SK-N-MC (cell line): ENCODE results near the gene PASD1.

Experiments
- DNase-seq: peaks from one replicate; pipeline ENCODE4 v3.0.0-alpha.2; 2011; ENCODE audit warnings: low read depth, low spot score
- H3K27ac ChIP-seq: fragments of 200-600 bp; sonication (generic); 2 replicates; pipeline ENCODE4 v1.5.1; 2016; ENCODE audit warnings: mixed run types
- H3K36me3 ChIP-seq: fragments of 200-600 bp; sonication (generic); 2 replicates; pipeline ENCODE4 v1.6.1; 2017; ENCODE audit warnings: antibody characterized with exemption, low read length, mixed read lengths; ENCODE audit not compliant: insufficient read depth
- H3K4me3 ChIP-seq: fragments of 200-600 bp; sonication (generic); 2 replicates; pipeline ENCODE4 v1.5.1; 2016
- H3K9ac ChIP-seq: fragments of 200-600 bp; sonication (generic); 2 replicates; pipeline ENCODE4 v1.8.0; 2017; ENCODE audit warnings: mixed run types, mixed read lengths; ENCODE audit not compliant: insufficient read length
- H3K9me3 ChIP-seq: fragments of 200-600 bp; sonication (generic); 2 replicates; pipeline ENCODE4 v1.6.1; 2017; ENCODE audit warnings: low read depth, mild to moderate bottlenecking, antibody characterized with exemption, low read length, moderate library complexity, mixed read lengths
- EZH2 ChIP-seq: fragments of 200-600 bp; sonication (generic); IDR thresholded peaks from one replicate; pipeline ENCODE4 v1.6.1; 2017; ENCODE audit warnings: antibody characterized with exemption
- FOXP2 ChIP-seq: optimal IDR thresholded peaks from 2 replicates; pipeline ENCODE3; 2011; ENCODE audit warnings: mild to moderate bottlenecking, moderate library complexity; ENCODE audit not compliant: insufficient read depth; ENCODE audit errors: extremely low read length, control extremely low read depth
- POLR2AphosphoS5 ChIP-seq: IDR thresholded peaks from 2 replicates; pipeline ENCODE4 v1.6.1; 2012; ENCODE audit warnings: mild to moderate bottlenecking, low read depth, low read length, borderline replicate concordance

PASD1 gene

DNA sequence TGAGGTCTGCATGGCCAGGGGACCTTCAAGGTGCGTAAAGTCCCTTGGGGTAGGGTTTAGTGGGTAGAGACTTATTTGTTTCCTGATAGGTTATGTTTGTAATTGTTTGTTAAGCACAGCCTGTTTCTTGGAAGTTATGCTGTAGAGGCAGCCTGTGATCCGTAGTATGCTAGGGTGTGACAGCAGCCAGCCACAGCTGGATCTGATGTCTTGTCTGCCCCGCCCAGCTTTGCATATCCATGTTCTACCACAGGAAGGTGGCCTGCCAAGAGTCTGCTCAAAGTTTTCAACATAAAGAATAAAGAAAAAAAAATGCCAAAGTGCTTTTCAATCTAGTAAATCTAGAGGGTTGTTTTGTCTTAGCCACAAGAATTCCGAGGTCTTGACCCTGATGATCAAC is 112.7 kb downstream of the PASD1 start:
- H3K9ac ChIP-seq: no peak overlapping the region
- H3K4me3 ChIP-seq: no peak overlapping the region
- H3K36me3 ChIP-seq: no peaks in the 10 kb centered on the region
- H3K9me3 ChIP-seq: no peaks in the 10 kb centered on the region
- TF ChIP-seq EZH2 (no peak), FOXP2 (no peak), POLR2AphosphoS5 (no peak)
- DNase-seq: no peak
- H3K27ac ChIP-seq: no peak overlapping the region

GRCh38 chrX:151679798-151680402 is 116.4 kb downstream of the PASD1 start:
- no peak for DNase-seq
- no peaks in the 10 kb centered on the region for H3K36me3 ChIP-seq
- H3K27ac ChIP-seq: no peak overlapping the region
- no peaks in the 10 kb centered on the region for H3K9me3 ChIP-seq
- TF ChIP-seq FOXP2: no peak
- TF ChIP-seq POLR2AphosphoS5: no peak
- no peak for TF ChIP-seq EZH2
- H3K4me3 ChIP-seq: no peak overlapping the region
- H3K9ac ChIP-seq: no peak overlapping the region

DNA sequence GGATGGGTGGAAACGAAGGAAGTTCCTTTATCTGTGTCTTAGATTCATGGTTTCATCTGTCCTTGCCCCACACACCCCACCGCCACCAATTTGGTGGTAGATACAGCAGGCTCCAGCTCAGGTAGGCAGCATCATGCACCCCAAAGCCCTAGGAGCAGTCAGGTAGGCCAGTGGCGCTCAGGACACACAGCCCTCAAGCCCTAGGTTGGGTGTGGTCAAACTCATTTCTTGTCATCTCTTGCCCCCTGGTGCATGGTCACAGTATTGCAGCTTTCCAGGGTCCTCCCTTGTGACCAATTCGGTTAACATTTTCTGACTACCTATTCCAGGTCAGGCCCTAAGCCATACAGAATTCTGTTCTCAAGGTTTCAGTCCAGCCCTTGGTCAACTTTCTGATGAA is 117.3 kb downstream of the PASD1 start:
- Histone ChIP-seq H3K9me3 (no peaks in the 10 kb centered on the region), H3K9ac (no peak overlapping the region)
- no peak for TF ChIP-seq EZH2
- no peak for TF ChIP-seq POLR2AphosphoS5
- TF ChIP-seq FOXP2: no peak

DNA sequence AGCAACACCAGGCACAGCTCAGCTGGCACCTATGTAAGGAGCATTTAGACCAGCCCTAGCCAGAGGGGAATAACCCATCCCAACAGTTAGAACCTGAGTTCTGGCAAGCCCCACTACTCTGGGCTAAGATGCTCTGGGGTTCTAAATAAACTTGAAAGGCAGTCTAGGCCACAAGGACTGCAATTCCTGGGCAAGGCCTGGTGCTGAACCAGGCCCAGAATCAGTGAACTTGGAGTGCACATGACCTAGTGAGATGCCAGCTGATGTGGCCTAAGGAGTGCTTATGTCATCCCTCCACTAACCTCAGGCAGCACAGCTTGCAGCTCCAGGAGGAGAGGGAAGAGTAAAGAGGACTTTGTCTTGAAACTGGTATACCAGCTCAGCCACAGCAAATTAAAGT is 124.2 kb downstream of the PASD1 start:
- no peak for TF ChIP-seq EZH2
- no peak for TF ChIP-seq FOXP2
- no peak for TF ChIP-seq POLR2AphosphoS5
- Histone ChIP-seq H3K9ac (no peak overlapping the region), H3K36me3 (no peaks in the 10 kb centered on the region), H3K27ac (no peak overlapping the region), H3K9me3 (no peaks in the 10 kb centered on the region), H3K4me3 (no peak overlapping the region)
- no peak for DNase-seq

More for the DNA sequence above, 117.3 kb downstream of the PASD1 start:
- no peak overlapping the region for H3K27ac ChIP-seq
- no peak for DNase-seq
- no peak overlapping the region for H3K4me3 ChIP-seq
- H3K36me3 ChIP-seq: no peaks in the 10 kb centered on the region

DNA sequence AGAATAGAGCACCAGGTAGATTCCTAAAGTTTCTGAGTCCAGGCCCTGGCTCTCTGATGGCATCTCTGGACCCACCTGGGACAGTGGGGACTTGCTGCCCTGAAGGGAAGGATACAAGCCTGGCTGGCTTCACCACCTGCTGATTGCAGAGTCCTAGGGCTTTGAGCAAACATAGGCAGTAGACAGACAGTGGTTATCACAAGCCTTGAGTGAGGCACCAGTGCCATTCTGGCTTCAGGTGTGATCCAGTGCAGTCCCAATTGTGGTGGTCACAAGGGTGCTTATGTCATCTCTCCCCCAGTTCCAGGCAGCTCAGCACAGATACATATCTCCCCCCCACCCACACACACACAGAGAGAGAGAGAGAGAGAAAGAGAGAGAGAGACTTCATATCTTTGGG is 125.2 kb downstream of the PASD1 start:
- TF ChIP-seq POLR2AphosphoS5: no peak
- no peak for TF ChIP-seq EZH2
- TF ChIP-seq FOXP2: no peak
- no peaks in the 10 kb centered on the region for H3K9me3 ChIP-seq
- no peak overlapping the region for H3K27ac ChIP-seq
- no peak for DNase-seq
- H3K9ac ChIP-seq: no peak overlapping the region
- no peaks in the 10 kb centered on the region for H3K36me3 ChIP-seq
- H3K4me3 ChIP-seq: no peak overlapping the region

GRCh38 chrX:151692825-151693224 is 129.3 kb downstream of the PASD1 start:
- TF ChIP-seq FOXP2 (no peak), EZH2 (no peak), POLR2AphosphoS5 (no peak)
- no peak overlapping the region for H3K27ac ChIP-seq
- no peak overlapping the region for H3K4me3 ChIP-seq
- no peak overlapping the region for H3K9ac ChIP-seq
- no peaks in the 10 kb centered on the region for H3K36me3 ChIP-seq
- H3K9me3 ChIP-seq: no peaks in the 10 kb centered on the region
- no peak for DNase-seq

GRCh38 chrX:151694121-151694520 is 130.6 kb downstream of the PASD1 start:
- no peak overlapping the region for H3K27ac ChIP-seq
- no peaks in the 10 kb centered on the region for H3K36me3 ChIP-seq
- TF ChIP-seq EZH2: no peak
- no peak for TF ChIP-seq POLR2AphosphoS5
- TF ChIP-seq FOXP2: no peak
- H3K9ac ChIP-seq: no peak overlapping the region
- no peaks in the 10 kb centered on the region for H3K9me3 ChIP-seq
- no peak overlapping the region for H3K4me3 ChIP-seq
- DNase-seq: no peak

DNA sequence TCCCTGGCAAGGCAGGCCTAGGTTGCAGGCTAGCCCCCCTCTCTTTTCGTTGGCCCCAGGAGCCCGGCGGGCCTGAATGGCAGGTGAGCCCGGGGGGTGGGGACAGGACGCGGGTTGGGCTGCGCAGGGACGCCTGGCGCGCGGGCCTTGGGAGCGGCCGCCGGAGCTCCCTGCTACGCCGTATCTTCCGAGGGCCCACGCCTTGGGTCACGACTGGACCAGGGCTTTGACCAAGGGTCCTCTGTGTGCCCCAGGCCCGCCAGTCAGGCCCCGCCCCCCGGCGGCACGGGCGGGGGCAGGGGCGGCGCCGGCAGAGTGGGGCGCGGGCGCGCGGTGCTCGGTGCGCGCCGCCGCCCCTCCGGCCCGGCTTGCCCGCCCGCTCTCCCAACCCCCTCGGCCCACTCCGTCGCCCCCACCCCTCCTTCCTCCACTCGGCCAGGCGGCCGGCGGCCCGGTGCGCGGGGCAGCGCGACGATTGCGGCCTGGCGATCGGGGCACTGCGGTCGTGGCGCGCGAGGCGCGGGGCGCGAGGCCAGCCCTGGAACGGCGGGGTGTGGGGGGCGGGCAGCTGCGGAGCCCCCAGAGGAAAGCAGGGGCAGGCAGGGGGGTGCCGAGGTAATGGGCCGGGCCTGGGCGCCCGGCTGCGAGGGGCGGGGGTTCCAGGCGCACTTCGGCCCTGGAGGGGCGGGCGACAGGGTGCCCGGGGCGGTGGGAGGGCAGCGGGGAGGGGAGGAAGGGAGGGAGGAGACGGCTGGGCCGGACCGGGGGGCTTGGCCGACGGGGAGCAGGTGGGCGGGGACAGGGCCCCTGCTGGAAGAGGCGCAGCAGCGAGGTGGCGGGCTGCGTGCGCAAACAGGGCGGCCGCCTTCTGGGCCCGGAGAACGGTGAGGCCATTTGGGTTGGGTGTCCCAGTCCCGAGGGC is 131.4 kb downstream of the PASD1 start, which contains the start of gene PRRG3:
Gene PRRG3, plus strand, starts transcription at position 798 of the 922 bp plus-strand sequence. CDS start 3,357 bp downstream, outside the sequence.
- no peak for TF ChIP-seq POLR2AphosphoS5
- TF ChIP-seq EZH2: no peak
- TF ChIP-seq FOXP2: no peak
- H3K4me3 ChIP-seq: no peak within 1 kb of the TSS
- H3K9me3 ChIP-seq: no peaks in the 10 kb centered on the region
- no peaks in the 10 kb centered on the region for H3K36me3 ChIP-seq
- DNase-seq: no peak
- no peak within 1 kb of the TSS for H3K9ac ChIP-seq
- no peak within 1 kb of the TSS for H3K27ac ChIP-seq
